Small intestine (tissue), 7 donors: ENCODE results near the gene KRTAP12-3. TPM values are rescaled to one million over a fixed set of nuclear protein-coding genes. Genes with fewer than 3 reads are reported as not detected.
"Not testable (repeated sequence)": the region's sequence is repeated elsewhere in the genome, so short reads cannot be mapped to it uniquely, and the experiment has no call there.

Experiments used
- DNase-seq, 2 donors: peaks; one replicate each; pipeline versions ENCODE4 v3.0.0 to v3.0.0-alpha.2; 2013
- FAIRE-seq: peaks from 2 replicates; lab custom pipeline; 2012; peaks lifted over from hg19 to GRCh38; lab: Jason Lieb, UNC
- H3K27ac ChIP-seq, 3 donors: one replicate each; pipeline ENCODE4 v1.5.1; 2013; ENCODE audit warnings: low read length in 2 of 3, mild to moderate bottlenecking in 2 of 3, control low read depth in 1 of 3, inconsistent platforms in 1 of 3, low read depth in 1 of 3, moderate library complexity in 1 of 3
- H3K27me3 ChIP-seq, 3 donors: one replicate each; pipeline ENCODE4 v1.6.1; 2013; ENCODE audit warnings: low read length in 3 of 3, inconsistent platforms in 1 of 3; ENCODE audit not compliant: control insufficient read depth in 3 of 3, insufficient read depth in 3 of 3
- H3K36me3 ChIP-seq, 3 donors: one replicate each; pipeline ENCODE4 v1.6.1; 2013; ENCODE audit warnings: low read length in 3 of 3, inconsistent platforms in 1 of 3, low read depth in 1 of 3, mild to moderate bottlenecking in 1 of 3, moderate library complexity in 1 of 3; ENCODE audit not compliant: control insufficient read depth in 3 of 3, insufficient read depth in 2 of 3
- H3K4me1 ChIP-seq, 3 donors: one replicate each; pipeline ENCODE4 v1.6.1; 2013; ENCODE audit warnings: low read length in 2 of 3, inconsistent platforms in 1 of 3, low read depth in 1 of 3, mild to moderate bottlenecking in 1 of 3, moderate library complexity in 1 of 3; ENCODE audit not compliant: control insufficient read depth in 3 of 3, insufficient read depth in 2 of 3
- H3K4me3 ChIP-seq, 3 donors: one replicate each; pipeline ENCODE4 v1.5.1; 2013; ENCODE audit warnings: low read length in 3 of 3, control low read depth in 1 of 3, inconsistent platforms in 1 of 3, low read depth in 1 of 3, mild to moderate bottlenecking in 1 of 3, moderate library complexity in 1 of 3
- H3K9me3 ChIP-seq, 2 donors: one replicate each; pipeline ENCODE4 v1.6.1; 2013; ENCODE audit warnings: low read depth in 1 of 2, low read length in 1 of 2; ENCODE audit not compliant: control insufficient read depth in 2 of 2, insufficient read depth in 1 of 2
- WGBS, 3 donors: extraction: QIAGEN DNeasy Blood & Tissue Kit; methylation state at CpG; one replicate each; pipeline ENCODE4 v1.1.7; 2013; 5-methylcytosine and 5-hydroxymethylcytosine counted together
- polyA plus RNA-seq, 4 donors: library from polyadenylated mRNA; stranded (reverse) in 3 of 4; unstranded in 1 of 4; fragments of 200-250 nt in 3 of 4; fragments of 120-200 nt in 1 of 4; gene quantifications; one replicate each; pipeline versions ENCODE4 v1.2.1 to v1.2.3, GENCODE V29; 2013
- donor health status: healthy with polysubstance abuse.
- donor health status: control.
- donor health status: control.
- donor health status: Bipolar disorder and iron deficiency.
- donor health status: healthy.

The KRTAP12-3 gene
- polyA plus RNA-seq, 4 donors: not detected

GRCh38 chr21:44681861-44682579 lies 24.3 kb downstream of the KRTAP12-3 start, which contains the start of gene KRTAP12-1:
Gene KRTAP12-1 (minus strand): TSS chr21:44682163. CDS start chr21:44682123, 40 bp downstream.
- Histone ChIP-seq H3K9me3 (no peaks in the 10 kb centered on the region), H3K27me3 (peaks cover 0 to 9% (median 3%) of the 10 kb centered on the region in 3 donors), H3K27ac (no peak within 1 kb of the TSS), H3K36me3 (no peaks in the 10 kb centered on the region), H3K4me3 (no peak within 1 kb of the TSS), H3K4me1 (no peaks in the 10 kb centered on the region)
- FAIRE-seq: no peak
- no peak for DNase-seq
- WGBS, 3 donors: 60 to 74% (median 62%) methylated on average over 23 of the region's 23 CpGs

GRCh38 chr21:44682580-44683151 lies 24.9 kb downstream of the KRTAP12-3 start:
- Histone ChIP-seq H3K9me3 (no peaks in the 10 kb centered on the region), H3K36me3 (no peaks in the 10 kb centered on the region), H3K4me3 (no peak overlapping the region), H3K4me1 (no peaks in the 10 kb centered on the region), H3K27me3 (peaks cover 0 to 11% (median 9%) of the 10 kb centered on the region in 3 donors), H3K27ac (no peak overlapping the region)
- WGBS, 3 donors: 76 to 79% (median 79%) methylated on average over 15 of the region's 15 CpGs
- FAIRE-seq (no peak), DNase-seq (no peak)

GRCh38 chr21:44684077-44684476 lies 26.3 kb downstream of the KRTAP12-3 start:
- WGBS, 3 donors: 62 to 78% (median 66%) methylated on average over 7 of the region's 7 CpGs
- FAIRE-seq: no peak
- DNase-seq: no peak
- Histone ChIP-seq H3K4me1 (no peaks in the 10 kb centered on the region), H3K36me3 (no peaks in the 10 kb centered on the region), H3K27me3 (peaks cover 0 to 13% (median 11%) of the 10 kb centered on the region in 3 donors), H3K27ac (no peak overlapping the region), H3K4me3 (no peak overlapping the region), H3K9me3 (no peaks in the 10 kb centered on the region)

GRCh38 chr21:44684483-44684882 lies 26.8 kb downstream of the KRTAP12-3 start:
- Histone ChIP-seq H3K4me1 (no peaks in the 10 kb centered on the region), H3K27me3 (peaks cover 0 to 13% (median 11%) of the 10 kb centered on the region in 3 donors), H3K36me3 (no peaks in the 10 kb centered on the region), H3K27ac (no peak overlapping the region), H3K4me3 (no peak overlapping the region), H3K9me3 (no peaks in the 10 kb centered on the region)
- FAIRE-seq (no peak), DNase-seq (no peak)
- WGBS, 3 donors: 51 to 76% (median 65%) methylated on average over 6 of the region's 6 CpGs

- not testable (repeated sequence) for H3K36me3 ChIP-seq, H3K9me3 ChIP-seq, FAIRE-seq, H3K4me3 ChIP-seq, H3K27ac ChIP-seq, H3K4me1 ChIP-seq, DNase-seq
- WGBS, 3 donors: 81 to 87% (median 85%) methylated on average over 4 to 6 of the region's 6 CpGs
- peaks cover 0 to 13% (median 11%) of the 10 kb centered on the region in 3 donors for H3K27me3 ChIP-seq
These were observed 27.3 kb downstream of the KRTAP12-3 start for GRCh38 chr21:44685050-44685449.

GRCh38 chr21:44686000-44686781 lies 28.5 kb downstream of the KRTAP12-3 start:
- Histone ChIP-seq H3K9me3 (no peaks in the 10 kb centered on the region), H3K27me3 (peaks cover 0 to 13% (median 11%) of the 10 kb centered on the region in 3 donors), H3K4me1 (no peaks in the 10 kb centered on the region), H3K4me3 (no peak overlapping the region), H3K36me3 (no peaks in the 10 kb centered on the region), H3K27ac (no peak overlapping the region)
- FAIRE-seq (no peak), DNase-seq (no peak)
- 23 to 40% (median 23%) methylated on average over 13 to 14 of the region's 14 CpGs for WGBS, 3 donors

- Histone ChIP-seq H3K4me3 (no peak overlapping the region), H3K9me3 (no peaks in the 10 kb centered on the region), H3K36me3 (no peaks in the 10 kb centered on the region), H3K27me3 (peaks cover 0 to 13% (median 11%) of the 10 kb centered on the region in 3 donors), H3K27ac (no peak overlapping the region), H3K4me1 (no peaks in the 10 kb centered on the region)
- FAIRE-seq: no peak
- DNase-seq: no peak
- 52 to 68% (median 63%) methylated on average over 25 of the region's 25 CpGs for WGBS, 3 donors
These were observed 29.3 kb downstream of the KRTAP12-3 start for GRCh38 chr21:44686843-44687561.

GRCh38 chr21:44687671-44688070 lies 29.9 kb downstream of the KRTAP12-3 start:
- WGBS, 3 donors: 49 to 60% (median 57%) methylated on average over 11 of the region's 11 CpGs
- Histone ChIP-seq H3K27ac (no peak overlapping the region), H3K9me3 (no peaks in the 10 kb centered on the region), H3K4me3 (no peak overlapping the region), H3K36me3 (no peaks in the 10 kb centered on the region), H3K27me3 (peaks cover 0 to 13% (median 11%) of the 10 kb centered on the region in 3 donors), H3K4me1 (no peaks in the 10 kb centered on the region)
- FAIRE-seq: no peak
- DNase-seq: no peak
